ENCODE data around the gene CCPG1.
A peak's percentile ranks its signal among the peaks of the same experiment; 100 is the strongest.
"Not testable (repeated sequence)": the region's sequence is repeated elsewhere in the genome, so short reads cannot be mapped to it uniquely, and the experiment has no call there.

The CCPG1 gene

GRCh38 chr15:55408012-55408928, at the start of gene CCPG1, which contains the start of gene PIERCE2:
TSS of gene CCPG1 (minus strand) at chr15:55408359. CDS start at chr15:55389424, 18,935 bp downstream.
TSS of gene PIERCE2 (plus strand) at chr15:55408495. CDS start at chr15:55408769, 274 bp downstream.
- peak; percentile 47 to 77 for DNase-seq

- no peak for DNase-seq
Observed at GRCh38 chr15:55457401-55458022, 49.4 kb upstream of the CCPG1 start.

DNA sequence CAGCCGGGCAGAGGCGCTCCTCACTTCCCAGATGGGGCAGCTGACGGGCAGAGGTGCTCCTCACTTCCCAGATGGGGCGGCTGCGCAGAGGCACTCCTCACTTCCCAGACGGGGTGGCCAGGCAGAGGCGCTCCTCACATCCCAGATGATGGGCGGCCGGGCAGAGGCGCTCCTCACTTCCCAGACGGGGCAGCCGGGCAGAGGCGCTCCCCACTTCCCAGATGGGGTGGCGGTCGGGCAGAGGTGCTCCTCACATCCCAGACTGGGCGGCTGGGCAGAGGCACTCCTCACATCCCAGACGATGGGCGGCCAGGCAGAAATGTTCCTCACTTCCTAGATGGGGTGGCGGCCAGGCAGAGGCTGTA, 38.9 kb upstream of the CCPG1 start:
- DNase-seq, result not testable (repeated sequence)

GRCh38 chr15:55446379-55447029, 38.3 kb upstream of the CCPG1 start:
- not testable (repeated sequence) for DNase-seq

DNA sequence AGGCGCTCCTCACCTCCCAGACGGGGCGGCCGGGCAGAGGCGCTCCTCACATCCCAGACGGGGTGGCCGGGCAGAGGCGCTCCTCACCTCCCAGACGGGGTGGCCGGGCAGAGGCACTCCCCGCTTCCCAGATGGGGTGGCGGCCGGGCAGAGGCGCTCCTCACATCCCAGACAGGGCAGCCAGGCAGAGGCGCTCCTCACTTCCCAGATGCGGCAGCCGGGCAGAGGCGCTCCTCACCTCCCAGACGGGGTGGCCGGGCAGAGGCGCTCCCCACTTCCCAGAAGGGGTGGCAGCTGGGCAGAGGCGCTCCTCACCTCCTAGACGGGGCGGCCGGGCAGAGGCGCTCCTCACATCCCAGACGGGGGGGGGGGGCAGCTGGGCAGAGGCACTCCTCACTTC, 37.8 kb upstream of the CCPG1 start:
- not testable (repeated sequence) for DNase-seq

DNA sequence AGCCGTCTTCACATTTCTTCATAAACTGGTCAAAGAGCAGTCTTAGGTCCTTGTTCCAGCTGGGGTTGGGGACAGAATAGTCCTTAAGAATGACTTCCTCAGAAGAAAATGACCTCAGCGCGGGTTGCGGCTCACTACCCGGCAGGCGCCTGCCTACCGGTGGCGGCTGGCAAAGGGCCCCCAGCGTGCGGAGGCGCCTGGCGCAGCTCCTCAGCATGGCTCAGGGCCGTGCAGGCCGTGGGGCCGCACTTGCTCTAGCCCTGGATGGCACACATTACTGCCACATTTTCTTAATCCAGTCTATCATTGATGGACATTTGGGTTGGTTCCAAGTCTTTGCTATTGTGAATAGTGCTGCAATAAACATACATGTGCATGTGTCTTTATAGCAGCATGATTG, 35.0 kb upstream of the CCPG1 start:
- DNase-seq, result not testable (repeated sequence)

DNA sequence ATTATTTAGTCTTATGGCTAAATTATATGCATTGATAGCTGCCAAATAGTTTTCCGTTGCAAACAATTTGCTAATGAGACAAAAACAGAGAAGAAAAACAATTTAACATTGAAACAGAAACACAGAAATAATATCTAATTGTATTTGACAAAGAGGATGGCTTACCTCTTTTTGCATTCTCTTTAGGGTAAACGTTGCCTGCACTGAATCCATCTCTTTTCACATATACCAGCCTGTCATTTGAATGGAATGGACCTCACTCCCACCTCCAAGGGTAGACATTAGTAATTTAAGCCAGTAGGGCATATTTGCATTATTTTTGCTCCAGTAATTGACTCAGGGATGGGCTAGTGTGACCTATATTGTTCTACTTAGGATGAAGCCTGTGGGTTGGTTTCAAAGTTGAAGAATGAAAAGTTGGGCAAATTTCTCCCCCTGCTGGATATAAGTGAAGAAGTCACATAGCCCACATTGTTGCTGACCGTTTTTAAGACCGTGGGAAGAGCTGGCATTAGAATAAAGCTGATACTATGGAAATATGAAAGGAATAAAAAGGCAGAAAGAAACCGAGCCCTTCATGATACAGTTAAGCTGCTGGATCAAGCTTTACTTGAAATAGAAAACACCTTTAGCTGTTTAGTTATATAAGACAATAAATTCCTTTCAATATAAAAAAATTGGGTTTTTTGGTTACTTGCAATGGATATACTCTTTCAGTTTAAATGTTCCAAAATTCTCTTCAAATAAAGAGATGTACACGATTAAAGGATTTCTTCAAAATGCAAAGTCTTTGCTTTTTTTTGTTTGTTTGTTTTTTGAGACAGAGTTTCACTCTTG, 27.0 kb upstream of the CCPG1 start:
- DNase-seq, result no peak

GRCh38 chr15:55422089-55422488, 13.9 kb upstream of the CCPG1 start:
- DNase-seq, result no peak

GRCh38 chr15:55420171-55420866, 12.2 kb upstream of the CCPG1 start:
- no peak for DNase-seq

GRCh38 chr15:55417678-55418077, 9.5 kb upstream of the CCPG1 start:
- not testable (repeated sequence) for DNase-seq

DNA sequence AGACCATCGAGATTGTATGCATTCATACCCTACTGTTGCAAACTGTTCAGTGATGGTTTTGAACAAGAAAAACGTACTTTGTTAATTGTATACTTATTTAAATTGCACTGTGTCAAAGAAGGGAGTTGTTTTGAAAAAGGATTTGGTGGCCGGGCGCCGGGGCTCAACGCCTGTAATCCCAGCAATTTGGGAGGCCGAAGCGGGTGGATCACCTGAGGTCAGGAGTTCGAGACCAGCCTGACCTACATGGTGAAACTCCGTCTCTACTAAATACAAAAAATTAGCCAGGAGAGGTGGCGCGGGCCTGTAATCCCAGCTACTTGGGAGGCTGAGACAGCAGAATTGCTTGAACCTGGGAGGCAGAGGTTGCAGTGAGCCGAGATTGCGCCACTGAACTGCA, 817 bp upstream of the CCPG1 start:
- DNase-seq, result not testable (repeated sequence)

DNA sequence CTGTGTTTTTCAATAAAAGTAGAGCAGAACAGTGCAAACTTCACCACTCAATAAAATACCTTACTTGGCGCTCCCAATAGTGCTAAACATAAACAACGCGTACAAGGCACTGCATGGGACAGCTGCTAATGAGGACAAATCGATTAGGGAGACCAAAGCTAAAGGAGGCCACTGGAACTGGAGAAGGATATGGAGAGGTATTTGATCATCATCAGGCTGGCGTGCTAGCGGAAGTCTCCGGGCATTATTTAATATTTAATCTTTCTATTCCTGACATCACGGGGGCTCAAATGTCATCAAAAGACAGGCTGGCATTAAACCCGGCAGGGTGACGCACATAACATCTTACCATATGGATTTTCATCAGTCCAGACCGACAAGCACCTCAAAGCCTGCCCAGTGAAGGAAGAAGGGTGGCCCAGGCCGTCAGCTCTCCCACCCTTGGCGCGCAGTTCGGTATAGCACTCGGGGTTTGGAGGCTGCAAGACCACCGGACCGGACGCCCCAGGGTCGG, 604 bp downstream of the CCPG1 start:
- DNase-seq, result no peak

DNA sequence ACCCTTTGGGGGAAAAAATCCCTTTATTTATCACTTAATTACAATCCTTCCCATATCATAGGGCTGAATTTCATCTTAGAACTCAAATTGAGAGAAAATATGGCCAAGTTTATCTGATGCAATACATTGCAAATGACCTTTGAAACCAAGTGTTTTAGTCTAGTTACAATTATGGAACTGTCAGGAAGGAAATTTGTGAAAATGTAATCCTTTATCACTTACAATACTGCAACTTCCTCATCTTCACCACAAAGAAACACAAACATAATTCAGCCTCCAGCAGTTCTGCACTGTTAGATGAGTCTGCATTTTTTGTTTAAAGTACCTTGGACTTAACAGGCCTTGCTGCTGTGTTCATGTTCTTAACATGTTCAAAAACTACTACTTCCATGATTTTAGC, 4.6 kb downstream of the CCPG1 start:
- DNase-seq, result no peak

GRCh38 chr15:55402707-55403106, 5.5 kb downstream of the CCPG1 start:
- DNase-seq, result no peak

DNA sequence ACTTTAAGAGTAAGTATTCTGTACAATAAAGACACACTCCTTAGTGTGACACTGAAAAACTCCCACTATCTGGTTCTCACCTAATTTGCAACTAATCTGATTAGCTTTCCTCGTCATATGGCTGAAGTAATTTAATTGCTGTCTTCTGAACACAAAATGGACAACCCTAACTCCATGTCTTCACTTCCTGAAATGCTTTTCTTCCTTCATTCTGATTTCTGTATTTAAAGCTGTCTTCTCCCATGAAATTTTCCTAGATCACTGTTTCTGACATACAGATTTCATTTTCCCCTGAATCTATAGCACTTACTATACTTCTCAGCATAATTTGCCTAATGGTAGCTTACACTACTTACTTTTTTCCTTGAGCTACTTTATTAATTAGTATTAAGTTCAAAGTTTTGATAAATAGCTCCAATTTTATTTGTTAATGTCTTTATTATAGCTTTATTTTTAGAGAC, 6.3 kb downstream of the CCPG1 start:
- no peak for DNase-seq

DNA sequence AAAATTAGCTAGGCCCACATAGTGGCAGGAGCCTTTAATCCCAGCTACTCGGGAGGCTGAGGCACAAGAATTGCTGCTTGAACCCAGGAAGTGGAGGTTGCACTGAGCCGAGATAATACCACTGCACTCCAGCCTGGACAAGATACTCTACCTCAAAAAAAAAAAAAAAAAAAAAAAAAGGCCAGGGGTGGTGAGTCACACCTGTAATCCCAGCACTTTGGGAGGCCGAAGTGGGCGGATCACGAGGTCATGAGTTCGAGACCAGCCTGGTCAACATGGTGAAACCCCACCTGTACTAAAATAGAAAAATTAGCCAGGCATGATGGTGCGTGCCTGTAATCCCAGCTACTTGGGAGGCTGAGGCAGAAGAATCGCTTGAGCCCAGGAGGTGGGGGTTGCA, 8.1 kb downstream of the CCPG1 start:
- not testable (repeated sequence) for DNase-seq

DNA sequence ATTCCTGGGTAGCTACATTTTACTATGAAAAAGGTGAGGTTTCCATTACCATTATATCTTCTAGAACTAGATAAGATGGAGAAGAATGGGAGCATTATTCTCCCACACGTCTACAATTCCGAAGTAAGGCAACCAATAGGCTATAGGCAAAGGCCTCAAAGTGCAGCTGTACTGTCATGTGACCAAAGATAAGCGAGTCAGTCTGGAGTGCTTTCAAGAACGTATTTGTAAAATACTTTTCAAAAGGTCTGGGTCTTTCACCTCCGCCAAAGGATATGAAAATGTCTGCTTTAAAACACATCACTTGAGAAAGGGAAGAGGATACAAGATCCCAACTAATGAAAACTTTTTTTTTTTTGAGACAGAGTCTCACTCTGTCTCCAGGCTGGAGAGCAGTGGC, 9.9 kb downstream of the CCPG1 start:
- DNase-seq, result no peak

DNA sequence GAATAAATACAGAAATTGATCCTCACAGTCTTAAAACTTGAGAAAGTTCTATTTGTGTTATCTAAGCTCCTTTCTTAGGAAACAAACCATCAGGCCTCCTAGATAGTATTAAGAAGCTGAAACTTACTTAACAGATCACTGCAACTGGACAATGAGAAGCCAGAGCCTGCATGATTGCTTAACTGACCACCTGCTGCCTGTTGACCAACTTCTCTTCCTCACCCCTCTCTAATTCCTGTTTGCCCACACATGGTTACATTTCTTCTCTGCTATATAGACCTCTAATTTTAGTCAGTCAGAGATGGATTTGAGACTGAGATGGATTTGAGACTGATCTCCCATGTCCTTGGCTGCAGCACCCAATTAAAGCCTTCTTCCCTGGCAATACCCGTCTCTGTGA, 13.5 kb downstream of the CCPG1 start:
- no peak for DNase-seq

DNA sequence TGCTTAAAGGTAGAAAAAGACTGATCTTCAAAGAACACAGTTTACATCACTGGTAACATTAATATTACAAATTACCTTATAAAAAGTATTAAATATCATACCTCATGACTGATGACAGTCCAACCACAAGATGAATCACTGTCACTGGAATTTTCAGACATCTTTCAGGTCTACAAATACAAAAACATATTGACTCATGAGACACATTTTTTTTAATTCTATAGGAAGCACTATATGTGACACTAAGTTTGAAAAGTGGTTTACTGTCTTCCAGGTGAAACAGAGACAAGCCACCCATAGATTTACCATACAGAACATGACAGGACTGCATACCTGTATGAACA, 18.9 kb downstream of the CCPG1 start:
- no peak for DNase-seq

DNA sequence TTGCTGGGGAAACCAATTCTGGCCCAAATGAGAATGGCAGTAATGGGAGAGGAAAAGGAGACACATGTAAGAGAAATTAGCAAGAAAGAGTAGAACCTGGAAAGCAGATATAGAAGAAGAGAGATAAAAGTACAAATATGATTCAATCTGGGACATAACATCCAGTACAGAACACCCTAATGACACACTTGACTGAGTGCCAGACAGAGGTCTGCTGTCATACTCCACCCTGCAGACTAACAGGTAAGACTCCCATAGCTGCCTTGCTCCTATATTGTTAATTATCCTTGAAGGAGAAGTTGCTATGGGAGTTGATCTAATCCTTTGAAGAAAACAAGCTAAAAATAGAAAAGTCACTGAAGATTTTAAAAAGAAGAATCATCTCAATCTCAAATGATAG, 21.1 kb downstream of the CCPG1 start:
- DNase-seq, result no peak

GRCh38 chr15:55383687-55384086, 24.5 kb downstream of the CCPG1 start:
- DNase-seq, result no peak

GRCh38 chr15:55381595-55381994, 26.6 kb downstream of the CCPG1 start:
- DNase-seq, result no peak
